ENCODE measurements around the gene STK4.

The STK4 gene

GRCh38 chr20:44981736-44982406, 15.6 kb downstream of the STK4 start:
- H3K4me3 ChIP-seq (ENCODE audit: low read length in 2 of 2) = no peak overlapping the region
- H3K4ac ChIP-seq (ENCODE audit: low read length) = no peak overlapping the region
- no peak overlapping the region for H3K9ac ChIP-seq (ENCODE audit: low read depth, low read length, poor library complexity)
- peaks cover 3 to 90% of the 10 kb centered on the region in 2 donors for H3K36me3 ChIP-seq (replicated peaks in 1 of 2; ENCODE audit: control insufficient read depth in 2 of 2, insufficient read depth in 2 of 2, low read length in 2 of 2)
- no peak overlapping the region for H2AK5ac ChIP-seq (ENCODE audit: low read depth, low read length)
- no peak for DNase-seq (ENCODE audit: low spot score)
- no peak overlapping the region for H3K18ac ChIP-seq (ENCODE audit: low read length)
- H3K4me1 ChIP-seq (ENCODE audit: control insufficient read depth in 2 of 2, insufficient read depth in 1 of 2, low read depth in 1 of 2, low read length in 2 of 2) = no peaks in the 10 kb centered on the region
- no peak overlapping the region for H4K91ac ChIP-seq (ENCODE audit: low read depth, low read length, poor library complexity)
- H4K8ac ChIP-seq (ENCODE audit: low read depth, low read length) = no peak overlapping the region
- no peak overlapping the region for H3K27ac ChIP-seq (replicated peaks; ENCODE audit: low read length)
- no peak overlapping the region for H2BK5ac ChIP-seq (ENCODE audit: low read length)
- H3K14ac ChIP-seq (ENCODE audit: low read length) = no peak overlapping the region
- no CpG with 5 or more reads among the region's 8 CpGs for WGBS, 2 donors (ENCODE audit: extremely low coverage in 2 of 2, insufficient read length in 2 of 2, insufficient replicate concordance in 1 of 2)
- H2AFZ ChIP-seq (ENCODE audit: low read length) = no peak overlapping the region
- H3K9me3 ChIP-seq (replicated peaks in 1 of 2; ENCODE audit: control insufficient read depth in 2 of 2, insufficient read depth in 1 of 2, low read depth in 1 of 2, low read length in 2 of 2) = no peaks in the 10 kb centered on the region
- H3K79me1 ChIP-seq (ENCODE audit: low read depth, low read length) = peaks cover 2% of the 10 kb centered on the region
- H2BK12ac ChIP-seq (ENCODE audit: low read length) = no peak overlapping the region
- H2BK120ac ChIP-seq (ENCODE audit: low read depth, low read length) = no peak overlapping the region
- H3K4me2 ChIP-seq (ENCODE audit: insufficient read depth, low read length, poor library complexity, severe bottlenecking) = no peak overlapping the region
- H3K27me3 ChIP-seq (ENCODE audit: control insufficient read depth in 3 of 3, insufficient read depth in 3 of 3, low read depth in 1 of 3, low read length in 3 of 3) = no peaks in the 10 kb centered on the region
- H2BK15ac ChIP-seq (ENCODE audit: low read length) = no peak overlapping the region
- H3K23ac ChIP-seq (ENCODE audit: low read depth, low read length, poor library complexity) = no peak overlapping the region

GRCh38 chr20:44983093-44983674, 16.9 kb downstream of the STK4 start:
- H3K18ac ChIP-seq (ENCODE audit: low read length) = no peak overlapping the region
- H2AK5ac ChIP-seq (ENCODE audit: low read depth, low read length) = no peak overlapping the region
- no peak for DNase-seq (ENCODE audit: low spot score)
- H3K4ac ChIP-seq (ENCODE audit: low read length) = no peak overlapping the region
- H3K4me2 ChIP-seq (ENCODE audit: insufficient read depth, low read length, poor library complexity, severe bottlenecking) = no peak overlapping the region
- H2BK120ac ChIP-seq (ENCODE audit: low read depth, low read length) = no peak overlapping the region
- no peak overlapping the region for H3K9ac ChIP-seq (ENCODE audit: low read depth, low read length, poor library complexity)
- no CpG with 5 or more reads among the region's 7 CpGs for WGBS, 2 donors (ENCODE audit: extremely low coverage in 2 of 2, insufficient read length in 2 of 2, insufficient replicate concordance in 1 of 2)
- H3K4me1 ChIP-seq (ENCODE audit: control insufficient read depth in 2 of 2, insufficient read depth in 1 of 2, low read depth in 1 of 2, low read length in 2 of 2) = no peaks in the 10 kb centered on the region
- H2AFZ ChIP-seq (ENCODE audit: low read length) = no peak overlapping the region
- H3K14ac ChIP-seq (ENCODE audit: low read length) = no peak overlapping the region
- no peak overlapping the region for H3K4me3 ChIP-seq (ENCODE audit: low read length in 2 of 2)
- no peak overlapping the region for H2BK5ac ChIP-seq (ENCODE audit: low read length)
- H3K79me1 ChIP-seq (ENCODE audit: low read depth, low read length) = peaks cover 2% of the 10 kb centered on the region
- H2BK15ac ChIP-seq (ENCODE audit: low read length) = no peak overlapping the region
- peaks cover 3 to 90% of the 10 kb centered on the region in 2 donors for H3K36me3 ChIP-seq (replicated peaks in 1 of 2; ENCODE audit: control insufficient read depth in 2 of 2, insufficient read depth in 2 of 2, low read length in 2 of 2)
- H3K23ac ChIP-seq (ENCODE audit: low read depth, low read length, poor library complexity) = no peak overlapping the region
- no peaks in the 10 kb centered on the region for H3K27me3 ChIP-seq (ENCODE audit: control insufficient read depth in 3 of 3, insufficient read depth in 3 of 3, low read depth in 1 of 3, low read length in 3 of 3)
- H4K91ac ChIP-seq (ENCODE audit: low read depth, low read length, poor library complexity) = no peak overlapping the region
- no peak overlapping the region for H4K8ac ChIP-seq (ENCODE audit: low read depth, low read length)
- H3K27ac ChIP-seq (replicated peaks; ENCODE audit: low read length) = no peak overlapping the region
- no peaks in the 10 kb centered on the region for H3K9me3 ChIP-seq (replicated peaks in 1 of 2; ENCODE audit: control insufficient read depth in 2 of 2, insufficient read depth in 1 of 2, low read depth in 1 of 2, low read length in 2 of 2)
- no peak overlapping the region for H2BK12ac ChIP-seq (ENCODE audit: low read length)

- Histone ChIP-seq H2BK5ac (ENCODE audit: low read length) (no peak overlapping the region), H4K8ac (ENCODE audit: low read depth, low read length) (no peak overlapping the region), H3K27me3 (ENCODE audit: control insufficient read depth in 3 of 3, insufficient read depth in 3 of 3, low read depth in 1 of 3, low read length in 3 of 3) (no peaks in the 10 kb centered on the region), H3K14ac (ENCODE audit: low read length) (no peak overlapping the region), H2AFZ (ENCODE audit: low read length) (no peak overlapping the region), H4K91ac (ENCODE audit: low read depth, low read length, poor library complexity) (no peak overlapping the region), H2AK5ac (ENCODE audit: low read depth, low read length) (no peak overlapping the region), H3K9me3 (replicated peaks in 1 of 2; ENCODE audit: control insufficient read depth in 2 of 2, insufficient read depth in 1 of 2, low read depth in 1 of 2, low read length in 2 of 2) (no peaks in the 10 kb centered on the region), H2BK120ac (ENCODE audit: low read depth, low read length) (no peak overlapping the region), H3K4ac (ENCODE audit: low read length) (no peak overlapping the region), H3K27ac (replicated peaks; ENCODE audit: low read length) (no peak overlapping the region), H3K36me3 (replicated peaks in 1 of 2; ENCODE audit: control insufficient read depth in 2 of 2, insufficient read depth in 2 of 2, low read length in 2 of 2) (peaks cover 0 to 55% of the 10 kb centered on the region in 2 donors), H3K4me3 (ENCODE audit: low read length in 2 of 2) (no peak overlapping the region), H3K9ac (ENCODE audit: low read depth, low read length, poor library complexity) (no peak overlapping the region), H2BK12ac (ENCODE audit: low read length) (no peak overlapping the region), H3K4me1 (ENCODE audit: control insufficient read depth in 2 of 2, insufficient read depth in 1 of 2, low read depth in 1 of 2, low read length in 2 of 2) (no peaks in the 10 kb centered on the region), H3K23ac (ENCODE audit: low read depth, low read length, poor library complexity) (no peak overlapping the region), H3K4me2 (ENCODE audit: insufficient read depth, low read length, poor library complexity, severe bottlenecking) (no peak overlapping the region), H3K79me1 (ENCODE audit: low read depth, low read length) (peaks cover 2% of the 10 kb centered on the region), H3K18ac (ENCODE audit: low read length) (no peak overlapping the region), H2BK15ac (ENCODE audit: low read length) (no peak overlapping the region)
- no peak for DNase-seq (ENCODE audit: low spot score)
- no CpG with 5 or more reads among the region's 1 CpG for WGBS, 2 donors (ENCODE audit: extremely low coverage in 2 of 2, insufficient read length in 2 of 2, insufficient replicate concordance in 1 of 2)
Measured at GRCh38 chr20:44988631-44989171, 22.4 kb downstream of the STK4 start.

- Histone ChIP-seq H3K27me3 (ENCODE audit: control insufficient read depth in 3 of 3, insufficient read depth in 3 of 3, low read depth in 1 of 3, low read length in 3 of 3) (no peaks in the 10 kb centered on the region), H3K27ac (replicated peaks; ENCODE audit: low read length) (no peak overlapping the region), H3K9ac (ENCODE audit: low read depth, low read length, poor library complexity) (no peak overlapping the region), H2BK5ac (ENCODE audit: low read length) (no peak overlapping the region), H3K4me2 (ENCODE audit: insufficient read depth, low read length, poor library complexity, severe bottlenecking) (no peak overlapping the region), H3K79me1 (ENCODE audit: low read depth, low read length) (no peaks in the 10 kb centered on the region), H3K18ac (ENCODE audit: low read length) (no peak overlapping the region), H3K36me3 (replicated peaks in 1 of 2; ENCODE audit: control insufficient read depth in 2 of 2, insufficient read depth in 2 of 2, low read length in 2 of 2) (peaks cover 0 to 59% of the 10 kb centered on the region in 2 donors), H2AK5ac (ENCODE audit: low read depth, low read length) (no peak overlapping the region), H3K23ac (ENCODE audit: low read depth, low read length, poor library complexity) (no peak overlapping the region), H4K8ac (ENCODE audit: low read depth, low read length) (no peak overlapping the region), H2BK15ac (ENCODE audit: low read length) (no peak overlapping the region), H2BK120ac (ENCODE audit: low read depth, low read length) (no peak overlapping the region), H3K4ac (ENCODE audit: low read length) (no peak overlapping the region), H4K91ac (ENCODE audit: low read depth, low read length, poor library complexity) (no peak overlapping the region), H2BK12ac (ENCODE audit: low read length) (no peak overlapping the region), H3K9me3 (replicated peaks in 1 of 2; ENCODE audit: control insufficient read depth in 2 of 2, insufficient read depth in 1 of 2, low read depth in 1 of 2, low read length in 2 of 2) (no peaks in the 10 kb centered on the region), H3K4me1 (ENCODE audit: control insufficient read depth in 2 of 2, insufficient read depth in 1 of 2, low read depth in 1 of 2, low read length in 2 of 2) (no peaks in the 10 kb centered on the region), H2AFZ (ENCODE audit: low read length) (no peak overlapping the region), H3K14ac (ENCODE audit: low read length) (no peak overlapping the region), H3K4me3 (ENCODE audit: low read length in 2 of 2) (no peak overlapping the region)
- DNase-seq (ENCODE audit: low spot score) = no peak
- no CpG with 5 or more reads among the region's 3 CpGs for WGBS, 2 donors (ENCODE audit: extremely low coverage in 2 of 2, insufficient read length in 2 of 2, insufficient replicate concordance in 1 of 2)
Measured at GRCh38 chr20:44990425-44990824, 24.1 kb downstream of the STK4 start.

Measured in neuronal stem cell (in vitro differentiated cells).